ENCODE measurements around the gene CACNA2D2. TPM values are rescaled to one million over a fixed set of nuclear protein-coding genes. Genes with fewer than 3 reads are reported as not detected.

The CACNA2D2 gene
- total and polyA plus RNA-seq, 12 donors, result 0.09 to 2.0 (median 0.60) TPM

- peaks cover 0 to 15% of the 10 kb centered on the region in 2 donors for H3K36me3 ChIP-seq (replicated peaks in 1 of 2)
- peak within 1 kb of the TSS in 4 of 5 donors; percentile 68 to 91 (median 88) for H3K27ac ChIP-seq
- H3K4me3 ChIP-seq, result peak within 1 kb of the TSS; percentile 31 to 85 (median 75)
- peaks cover 32 to 40% of the 10 kb centered on the region in 2 donors for H3K4me1 ChIP-seq (replicated peaks in 1 of 2)
- no peaks in the 10 kb centered on the region for H3K9me3 ChIP-seq (replicated peaks in 1 of 3)
- intact Hi-C loops (cut with DNase I), result no loop called here
- no peaks in the 10 kb centered on the region for H3K27me3 ChIP-seq
- no peak for TF ChIP-seq CTCF (IDR thresholded peaks at IDR 0.05)
- peak; percentile 47 to 73 for TF ChIP-seq POLR2A (IDR thresholded peaks at IDR 0.05)
- peak; percentile 97 to 99 (median 98) for DNase-seq
- WGBS, 4 donors, result 0 to 1% (median 0%) methylated on average over 8 to 64 of the region's 64 CpGs
These were observed 144.3 kb downstream of the CACNA2D2 start, which contains the start of gene TMEM115 for GRCh38 chr3:50358911-50359759. Gene TMEM115 (minus strand): TSS chr3:50359521. CDS start chr3:50359063, 458 bp downstream.

GRCh38 chr3:50358355-50358910, 145.0 kb downstream of the CACNA2D2 start:
- Histone ChIP-seq H3K4me3 (peak overlapping the region; percentile 31 to 85 (median 75)), H3K9me3 (replicated peaks in 1 of 3) (no peaks in the 10 kb centered on the region), H3K4me1 (replicated peaks in 1 of 2) (peaks cover 32 to 40% of the 10 kb centered on the region in 2 donors), H3K27ac (peak overlapping the region in 3 of 5 donors; percentile 86 to 91 (median 89)), H3K27me3 (no peaks in the 10 kb centered on the region), H3K36me3 (replicated peaks in 1 of 2) (peaks cover 0 to 22% of the 10 kb centered on the region in 2 donors)
- intact Hi-C loops (cut with DNase I), result no loop called here
- WGBS, 4 donors, result 31 to 45% (median 40%) methylated on average over 19 to 24 of the region's 24 CpGs
- no peak for DNase-seq
- no peak for TF ChIP-seq POLR2A (IDR thresholded peaks at IDR 0.05)
- no peak for TF ChIP-seq CTCF (IDR thresholded peaks at IDR 0.05)

- Histone ChIP-seq H3K4me3 (peak overlapping the region in 1 of 4 donors; percentile 75), H3K27me3 (no peaks in the 10 kb centered on the region), H3K27ac (peak overlapping the region in 3 of 5 donors; percentile 4 to 91 (median 86)), H3K4me1 (replicated peaks in 1 of 2) (peaks cover 32 to 40% of the 10 kb centered on the region in 2 donors), H3K9me3 (replicated peaks in 1 of 3) (no peaks in the 10 kb centered on the region), H3K36me3 (replicated peaks in 1 of 2) (peaks cover 0 to 29% of the 10 kb centered on the region in 2 donors)
- TF ChIP-seq CTCF (IDR thresholded peaks at IDR 0.05) (no peak), POLR2A (IDR thresholded peaks at IDR 0.05) (peak in 1 of 2 donors; percentile 13)
- DNase-seq, result peak in 1 of 7 donors; percentile 44
- intact Hi-C loops (cut with DNase I), result no loop called here
- 36 to 75% (median 55%) methylated on average over 1 of the region's 1 CpG; no CpG with 5 or more reads in 1 of the 4 donors for WGBS, 4 donors
These were observed 146.0 kb downstream of the CACNA2D2 start for GRCh38 chr3:50357481-50357880.

GRCh38 chr3:50356553-50356952, 146.9 kb downstream of the CACNA2D2 start:
- peak in 2 of 7 donors; percentile 41 to 46 for DNase-seq
- TF ChIP-seq POLR2A (IDR thresholded peaks at IDR 0.05), result no peak
- TF ChIP-seq CTCF (IDR thresholded peaks at IDR 0.05), result no peak
- peaks cover 0 to 29% of the 10 kb centered on the region in 2 donors for H3K36me3 ChIP-seq (replicated peaks in 1 of 2)
- intact Hi-C loops (cut with DNase I), result no loop called here
- WGBS, 4 donors, result 45 to 63% (median 57%) methylated on average over 3 to 5 of the region's 5 CpGs
- H3K4me3 ChIP-seq, result peak overlapping the region in 1 of 4 donors; percentile 75
- peak overlapping the region in 2 of 5 donors; percentile 4 to 53 for H3K27ac ChIP-seq
- H3K27me3 ChIP-seq, result no peaks in the 10 kb centered on the region
- H3K9me3 ChIP-seq (replicated peaks in 1 of 3), result no peaks in the 10 kb centered on the region
- H3K4me1 ChIP-seq (replicated peaks in 1 of 2), result peaks cover 36 to 46% of the 10 kb centered on the region in 2 donors

All from adrenal gland (tissue), 12 donors.